ENCODE results near the gene KCNAB1.
"Not testable (repeated sequence)": the region's sequence is repeated elsewhere in the genome, so short reads cannot be mapped to it uniquely, and the experiment has no call there.

KCNAB1 gene

DNA sequence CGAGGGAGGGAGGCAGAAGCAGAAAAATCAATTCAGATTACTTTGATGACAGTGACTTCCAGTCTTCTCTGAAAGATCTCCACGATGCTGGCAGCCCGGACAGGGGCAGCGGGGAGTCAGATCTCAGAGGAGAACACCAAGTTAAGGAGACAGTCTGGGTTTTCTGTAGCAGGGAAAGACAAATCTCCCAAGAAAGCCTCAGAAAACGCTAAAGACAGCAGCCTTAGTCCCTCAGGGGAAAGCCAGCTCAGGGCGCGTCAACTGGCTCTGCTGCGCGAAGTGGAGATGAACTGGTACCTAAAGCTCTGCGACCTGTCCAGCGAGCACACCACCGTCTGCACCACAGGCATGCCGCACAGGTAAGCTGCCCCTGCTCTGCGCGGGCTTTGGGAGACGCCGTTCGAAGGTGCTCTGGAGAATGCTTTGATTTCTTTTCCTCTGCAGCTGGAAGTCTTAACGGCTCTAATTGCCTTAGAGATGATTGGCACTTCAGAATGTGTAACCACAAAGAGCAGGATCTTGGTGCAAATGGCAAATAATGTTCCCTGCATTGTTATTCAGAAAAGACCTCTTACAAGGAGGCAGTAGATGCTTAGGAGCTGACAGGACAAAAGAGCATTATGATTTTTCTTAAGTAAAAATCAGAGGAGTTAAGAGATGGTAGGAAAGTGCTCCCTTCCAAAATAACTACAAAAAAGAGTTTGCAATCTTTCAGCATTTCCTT is at the start of gene KCNAB1:
Gene KCNAB1, plus strand, starts transcription at position 51 of the 724 bp plus-strand sequence.
- no peak within 1 kb of the TSS for H3K9ac ChIP-seq
- no peak within 1 kb of the TSS for H3K4me3 ChIP-seq (ENCODE audit: low read depth, low read length)
- TF ChIP-seq, protein P1, sequence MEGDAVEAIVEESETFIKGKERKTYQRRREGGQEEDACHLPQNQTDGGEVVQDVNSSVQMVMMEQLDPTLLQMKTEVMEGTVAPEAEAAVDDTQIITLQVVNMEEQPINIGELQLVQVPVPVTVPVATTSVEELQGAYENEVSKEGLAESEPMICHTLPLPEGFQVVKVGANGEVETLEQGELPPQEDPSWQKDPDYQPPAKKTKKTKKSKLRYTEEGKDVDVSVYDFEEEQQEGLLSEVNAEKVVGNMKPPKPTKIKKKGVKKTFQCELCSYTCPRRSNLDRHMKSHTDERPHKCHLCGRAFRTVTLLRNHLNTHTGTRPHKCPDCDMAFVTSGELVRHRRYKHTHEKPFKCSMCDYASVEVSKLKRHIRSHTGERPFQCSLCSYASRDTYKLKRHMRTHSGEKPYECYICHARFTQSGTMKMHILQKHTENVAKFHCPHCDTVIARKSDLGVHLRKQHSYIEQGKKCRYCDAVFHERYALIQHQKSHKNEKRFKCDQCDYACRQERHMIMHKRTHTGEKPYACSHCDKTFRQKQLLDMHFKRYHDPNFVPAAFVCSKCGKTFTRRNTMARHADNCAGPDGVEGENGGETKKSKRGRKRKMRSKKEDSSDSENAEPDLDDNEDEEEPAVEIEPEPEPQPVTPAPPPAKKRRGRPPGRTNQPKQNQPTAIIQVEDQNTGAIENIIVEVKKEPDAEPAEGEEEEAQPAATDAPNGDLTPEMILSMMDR (IDR thresholded peaks at IDR 0.05): no peak
- H3K36me3 ChIP-seq (ENCODE audit: control insufficient read depth, insufficient read depth, low read length): no peaks in the 10 kb centered on the region
- H3K4me2 ChIP-seq (ENCODE audit: low read length): no peak within 1 kb of the TSS
- H2AFZ ChIP-seq: no peak within 1 kb of the TSS
- H3K9me3 ChIP-seq (ENCODE audit: control insufficient read depth, low read length): no peaks in the 10 kb centered on the region
- no peaks in the 10 kb centered on the region for H3K79me2 ChIP-seq
- H3K27me3 ChIP-seq (ENCODE audit: control insufficient read depth, insufficient read depth, low read length): no peaks in the 10 kb centered on the region
- no peaks in the 10 kb centered on the region for H3K4me1 ChIP-seq
- no peak within 1 kb of the TSS for H3K27ac ChIP-seq

DNA sequence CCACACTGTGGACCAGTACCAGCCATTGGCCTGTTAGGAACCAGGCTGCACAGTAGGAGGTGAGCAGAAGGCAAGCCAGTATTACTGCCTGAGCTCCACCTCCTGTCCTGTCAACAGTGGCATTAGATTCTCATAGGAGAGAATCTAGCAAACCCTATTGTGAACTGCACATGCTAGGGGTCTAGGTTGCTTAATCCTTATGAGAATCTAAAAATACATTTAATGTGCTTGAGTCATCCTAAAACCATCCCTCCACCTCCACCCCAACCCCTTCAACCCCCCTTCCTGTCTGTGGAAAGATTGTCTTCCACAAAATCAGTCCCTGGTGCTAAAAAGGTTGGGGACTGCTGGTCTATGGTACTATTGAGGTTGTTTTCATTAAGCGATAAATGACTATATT is 49.3 kb upstream of the KCNAB1 start:
- TF ChIP-seq, protein P1 (IDR thresholded peaks at IDR 0.05): no peak
- Histone ChIP-seq H2AFZ (no peak overlapping the region), H3K4me2 (ENCODE audit: low read length) (no peak overlapping the region), H3K27ac (no peak overlapping the region), H3K27me3 (ENCODE audit: control insufficient read depth, insufficient read depth, low read length) (no peaks in the 10 kb centered on the region), H3K4me1 (no peaks in the 10 kb centered on the region), H3K9ac (no peak overlapping the region), H3K79me2 (no peaks in the 10 kb centered on the region), H3K9me3 (ENCODE audit: control insufficient read depth, low read length) (no peaks in the 10 kb centered on the region), H3K36me3 (ENCODE audit: control insufficient read depth, insufficient read depth, low read length) (no peaks in the 10 kb centered on the region), H3K4me3 (ENCODE audit: low read depth, low read length) (no peak overlapping the region)

DNA sequence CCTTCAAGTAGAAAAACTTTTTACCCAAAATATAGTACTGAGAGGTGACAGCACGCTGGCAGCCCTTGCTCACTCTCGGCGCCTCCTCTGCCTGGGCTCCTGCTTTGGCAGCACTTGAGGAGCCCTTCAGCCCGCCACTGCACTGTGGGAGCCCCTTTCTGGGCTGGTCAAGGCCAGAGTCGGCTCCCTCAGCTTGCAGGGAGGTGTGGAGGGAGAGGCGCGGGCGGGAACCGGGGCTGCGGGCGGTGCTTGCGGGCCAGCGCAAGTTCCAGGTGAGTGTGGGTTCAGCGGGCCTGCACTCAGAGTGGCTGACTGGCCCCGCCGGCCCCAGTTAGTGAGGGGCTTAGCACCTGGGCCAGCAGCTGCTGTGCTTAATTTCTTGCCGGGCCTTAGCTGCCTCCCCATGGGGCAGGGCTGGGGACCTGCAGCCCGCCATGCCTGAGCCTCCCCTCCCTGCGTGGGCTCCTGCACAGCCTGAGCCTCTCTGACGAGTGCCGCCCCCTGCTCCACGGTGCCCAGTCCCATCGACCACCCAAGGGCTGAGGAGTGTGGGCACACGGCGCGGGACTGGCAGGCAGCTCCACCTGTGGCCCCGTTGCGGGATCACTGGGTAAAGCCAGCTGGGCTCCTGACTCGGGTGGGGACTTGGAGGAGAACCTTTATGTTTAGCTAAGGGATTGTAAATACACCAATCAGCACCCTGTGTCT is 47.3 kb upstream of the KCNAB1 start:
- not testable (repeated sequence) for H3K27me3 ChIP-seq (ENCODE audit: control insufficient read depth, insufficient read depth, low read length)

DNA sequence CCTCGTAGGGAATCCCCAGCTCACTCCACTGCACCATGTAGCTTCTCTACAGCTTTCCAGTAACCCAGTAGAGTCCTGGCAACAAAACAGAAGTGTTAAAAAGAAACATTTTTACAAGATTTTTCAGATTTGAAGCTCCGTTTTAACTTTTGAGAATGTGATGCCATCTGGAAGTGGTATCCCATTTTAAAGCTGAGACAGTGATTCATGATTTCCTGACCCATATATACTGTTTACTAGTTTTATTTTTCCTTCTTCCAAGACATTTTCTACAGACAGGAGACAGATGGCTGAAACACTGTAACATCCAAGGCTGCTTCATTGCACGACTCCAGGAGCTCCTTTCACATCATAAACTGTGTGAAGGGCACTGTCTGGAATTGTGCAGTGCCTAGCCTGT is 30.3 kb upstream of the KCNAB1 start:
- no peaks in the 10 kb centered on the region for H3K4me1 ChIP-seq
- H3K27me3 ChIP-seq (ENCODE audit: control insufficient read depth, insufficient read depth, low read length): no peaks in the 10 kb centered on the region
- H2AFZ ChIP-seq: no peak overlapping the region
- no peaks in the 10 kb centered on the region for H3K79me2 ChIP-seq
- H3K9me3 ChIP-seq (ENCODE audit: control insufficient read depth, low read length): no peaks in the 10 kb centered on the region
- H3K4me3 ChIP-seq (ENCODE audit: low read depth, low read length): no peak overlapping the region
- no peak overlapping the region for H3K4me2 ChIP-seq (ENCODE audit: low read length)
- no peaks in the 10 kb centered on the region for H3K36me3 ChIP-seq (ENCODE audit: control insufficient read depth, insufficient read depth, low read length)
- H3K9ac ChIP-seq: no peak overlapping the region
- TF ChIP-seq, protein P1 (IDR thresholded peaks at IDR 0.05): no peak
- no peak overlapping the region for H3K27ac ChIP-seq

More for the DNA sequence above, 47.3 kb upstream of the KCNAB1 start:
- H3K4me3 ChIP-seq (ENCODE audit: low read depth, low read length); H3K4me2 ChIP-seq (ENCODE audit: low read length); H3K27ac ChIP-seq; H3K9ac ChIP-seq; H3K79me2 ChIP-seq; H2AFZ ChIP-seq; H3K36me3 ChIP-seq (ENCODE audit: control insufficient read depth, insufficient read depth, low read length); H3K9me3 ChIP-seq (ENCODE audit: control insufficient read depth, low read length); H3K4me1 ChIP-seq: not testable (repeated sequence)

DNA sequence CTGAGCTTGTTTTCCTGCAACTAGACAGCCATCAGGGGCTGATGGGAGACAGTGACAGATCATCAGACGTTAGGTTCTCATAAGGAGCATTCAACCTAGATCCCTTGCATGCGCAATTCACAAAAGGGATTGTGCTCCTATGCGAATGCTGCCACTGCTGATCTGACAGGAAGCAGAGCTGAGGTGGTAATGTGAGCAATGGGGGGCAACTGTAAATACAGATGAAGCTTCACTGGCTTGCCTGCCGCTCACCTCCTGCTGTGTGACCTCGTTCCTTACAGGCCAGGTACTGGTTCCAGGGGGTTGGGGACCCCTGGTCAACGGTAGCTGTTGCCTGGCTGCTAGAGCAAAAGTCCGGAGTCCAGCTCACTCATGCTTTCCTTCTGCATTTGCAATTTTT is 26.4 kb upstream of the KCNAB1 start:
- no peak overlapping the region for H3K27ac ChIP-seq
- no peak overlapping the region for H3K4me3 ChIP-seq (ENCODE audit: low read depth, low read length)
- H3K4me2 ChIP-seq (ENCODE audit: low read length): no peak overlapping the region
- no peak overlapping the region for H3K9ac ChIP-seq
- H3K79me2 ChIP-seq: no peaks in the 10 kb centered on the region
- TF ChIP-seq, protein P1 (IDR thresholded peaks at IDR 0.05): no peak
- H2AFZ ChIP-seq: no peak overlapping the region
- H3K9me3 ChIP-seq (ENCODE audit: control insufficient read depth, low read length): no peaks in the 10 kb centered on the region
- no peaks in the 10 kb centered on the region for H3K36me3 ChIP-seq (ENCODE audit: control insufficient read depth, insufficient read depth, low read length)
- H3K4me1 ChIP-seq: no peaks in the 10 kb centered on the region
- no peaks in the 10 kb centered on the region for H3K27me3 ChIP-seq (ENCODE audit: control insufficient read depth, insufficient read depth, low read length)
